Bronchial epithelial cell (primary cell): ENCODE data around the gene ARID3A. TPM values are rescaled to one million over a fixed set of nuclear protein-coding genes. Genes with fewer than 3 reads are reported as not detected.

Source experiments
- DNase-seq: peaks from one replicate; pipeline ENCODE4 v3.0.0-alpha.2; 2010; ENCODE audit warnings: low read depth
- FAIRE-seq: peaks from 2 replicates; lab custom pipeline; 2011; peaks lifted over from hg19 to GRCh38; lab: Jason Lieb, UNC
- H3K27me3 ChIP-seq: 2 replicates; pipeline ENCODE4 v1.5.1; 2011; ENCODE audit warnings: low read length; ENCODE audit not compliant: control insufficient read depth, insufficient read depth
- H3K36me3 ChIP-seq: 2 replicates; pipeline ENCODE4 v1.5.1; 2011; ENCODE audit warnings: low read length; ENCODE audit not compliant: control insufficient read depth, insufficient read depth
- H3K4me3 ChIP-seq: 2 replicates; pipeline ENCODE4 v1.5.1; 2011; ENCODE audit warnings: mild to moderate bottlenecking, low read depth, low read length, control low read depth
- total RNA-seq: library from RNA; depleted of rRNA; stranded (reverse); fragments of >200 nt; gene quantifications from 2 replicates; pipeline ENCODE4 v1.2.1, GENCODE V29; 2014
- TF ChIP-seq, protein P1 (sequence below): IDR thresholded peaks from 2 replicates; pipeline ENCODE4 v1.5.1; 2011; ENCODE audit warnings: mild to moderate bottlenecking, moderate library complexity, low read length, control low read depth, inconsistent platforms; ENCODE audit not compliant: insufficient read depth, severe bottlenecking

The ARID3A gene
- total RNA-seq, 1 donor from 2014 or later = 15.8 TPM

DNA sequence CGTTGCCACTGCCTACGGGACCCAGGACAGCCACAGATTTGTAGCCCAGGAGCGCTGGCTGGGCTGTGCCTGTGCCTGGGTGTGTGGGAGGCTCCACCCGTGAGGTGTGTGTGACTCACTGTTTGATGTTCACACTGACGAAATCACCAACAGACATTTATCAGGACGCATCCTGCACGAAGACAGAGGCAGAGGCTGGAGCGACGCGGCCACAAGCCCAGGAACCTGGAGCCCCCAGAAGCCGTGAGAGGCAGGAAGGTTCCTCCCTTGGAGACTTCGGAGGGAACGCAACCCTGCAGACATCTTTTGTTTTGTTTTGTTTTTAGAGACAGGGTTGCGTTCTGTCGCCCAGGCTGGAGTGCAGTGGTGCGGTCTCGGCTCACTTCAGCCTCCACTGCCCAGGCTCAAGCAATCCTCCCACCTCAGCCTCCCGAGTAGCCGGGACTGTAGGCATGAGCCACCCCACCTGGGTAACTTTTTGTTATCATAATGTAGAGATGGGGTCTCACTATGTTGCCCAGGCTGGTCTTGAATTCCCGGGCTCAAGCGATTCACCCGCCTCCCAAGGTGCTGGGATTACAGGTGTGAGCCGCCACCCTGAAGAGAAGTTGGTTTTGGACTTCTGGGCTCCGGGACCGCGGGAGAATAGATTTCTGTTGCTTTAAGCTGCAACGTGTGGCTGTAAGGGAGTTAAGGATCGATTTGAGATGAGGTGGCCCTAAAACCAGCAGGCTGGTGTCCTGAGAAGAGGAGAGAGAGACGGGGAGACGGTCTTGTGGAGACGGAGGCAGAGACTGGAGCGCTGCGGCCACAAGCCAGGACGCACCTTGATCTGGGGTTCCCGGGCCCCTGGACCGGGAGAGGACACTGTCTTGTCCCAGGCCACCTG lies 33.4 kb downstream of the ARID3A start:
- H3K27me3 ChIP-seq = no peaks in the 10 kb centered on the region
- H3K36me3 ChIP-seq = peaks cover 5% of the 10 kb centered on the region
- DNase-seq = peak; percentile 73
- TF ChIP-seq, protein P1, sequence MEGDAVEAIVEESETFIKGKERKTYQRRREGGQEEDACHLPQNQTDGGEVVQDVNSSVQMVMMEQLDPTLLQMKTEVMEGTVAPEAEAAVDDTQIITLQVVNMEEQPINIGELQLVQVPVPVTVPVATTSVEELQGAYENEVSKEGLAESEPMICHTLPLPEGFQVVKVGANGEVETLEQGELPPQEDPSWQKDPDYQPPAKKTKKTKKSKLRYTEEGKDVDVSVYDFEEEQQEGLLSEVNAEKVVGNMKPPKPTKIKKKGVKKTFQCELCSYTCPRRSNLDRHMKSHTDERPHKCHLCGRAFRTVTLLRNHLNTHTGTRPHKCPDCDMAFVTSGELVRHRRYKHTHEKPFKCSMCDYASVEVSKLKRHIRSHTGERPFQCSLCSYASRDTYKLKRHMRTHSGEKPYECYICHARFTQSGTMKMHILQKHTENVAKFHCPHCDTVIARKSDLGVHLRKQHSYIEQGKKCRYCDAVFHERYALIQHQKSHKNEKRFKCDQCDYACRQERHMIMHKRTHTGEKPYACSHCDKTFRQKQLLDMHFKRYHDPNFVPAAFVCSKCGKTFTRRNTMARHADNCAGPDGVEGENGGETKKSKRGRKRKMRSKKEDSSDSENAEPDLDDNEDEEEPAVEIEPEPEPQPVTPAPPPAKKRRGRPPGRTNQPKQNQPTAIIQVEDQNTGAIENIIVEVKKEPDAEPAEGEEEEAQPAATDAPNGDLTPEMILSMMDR = no peak
- no peak overlapping the region for H3K4me3 ChIP-seq
- peak; percentile 73 for FAIRE-seq

DNA sequence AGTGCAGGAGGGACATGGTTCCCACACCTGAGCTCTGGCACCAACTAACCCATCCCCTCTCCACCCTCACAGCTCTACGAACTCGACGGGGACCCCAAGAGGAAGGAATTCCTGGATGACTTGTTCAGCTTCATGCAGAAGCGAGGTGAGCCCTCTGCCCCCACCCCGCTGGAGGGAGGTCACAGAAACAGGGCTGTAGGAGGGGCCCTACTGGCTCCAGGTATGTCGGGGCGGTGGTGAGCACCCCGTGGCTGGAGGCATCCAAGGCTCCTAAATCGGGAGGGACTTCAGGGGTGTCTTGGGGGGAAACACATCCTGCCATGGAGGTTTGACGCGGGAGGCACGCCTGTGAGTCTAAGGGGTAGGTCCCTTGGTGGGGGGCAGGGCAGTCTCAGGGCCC lies 34.2 kb downstream of the ARID3A start:
- DNase-seq (no peak), FAIRE-seq (no peak)
- Histone ChIP-seq H3K36me3 (peaks cover 11% of the 10 kb centered on the region), H3K4me3 (no peak overlapping the region), H3K27me3 (no peaks in the 10 kb centered on the region)
- TF ChIP-seq, protein P1 = no peak

DNA sequence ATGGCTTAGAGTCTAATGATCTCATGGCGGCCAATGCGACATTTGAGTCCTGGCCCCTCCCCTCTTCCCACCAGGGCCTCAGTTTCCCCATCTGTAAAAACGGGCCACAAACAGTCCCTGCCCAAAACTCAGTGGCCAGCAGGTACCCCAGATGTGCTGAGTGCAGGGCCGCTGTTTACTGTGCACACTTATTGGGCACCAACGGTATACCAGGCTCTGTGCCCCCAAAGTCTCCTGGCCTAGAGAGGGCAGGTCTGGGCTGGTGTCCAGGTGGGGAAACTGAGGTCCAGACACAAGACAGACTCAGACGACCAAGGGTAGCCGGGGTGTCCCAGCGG lies 34.7 kb downstream of the ARID3A start:
- Histone ChIP-seq H3K4me3 (no peak overlapping the region), H3K27me3 (no peaks in the 10 kb centered on the region), H3K36me3 (peaks cover 11% of the 10 kb centered on the region)
- TF ChIP-seq, protein P1 = no peak
- FAIRE-seq (no peak), DNase-seq (no peak)

DNA sequence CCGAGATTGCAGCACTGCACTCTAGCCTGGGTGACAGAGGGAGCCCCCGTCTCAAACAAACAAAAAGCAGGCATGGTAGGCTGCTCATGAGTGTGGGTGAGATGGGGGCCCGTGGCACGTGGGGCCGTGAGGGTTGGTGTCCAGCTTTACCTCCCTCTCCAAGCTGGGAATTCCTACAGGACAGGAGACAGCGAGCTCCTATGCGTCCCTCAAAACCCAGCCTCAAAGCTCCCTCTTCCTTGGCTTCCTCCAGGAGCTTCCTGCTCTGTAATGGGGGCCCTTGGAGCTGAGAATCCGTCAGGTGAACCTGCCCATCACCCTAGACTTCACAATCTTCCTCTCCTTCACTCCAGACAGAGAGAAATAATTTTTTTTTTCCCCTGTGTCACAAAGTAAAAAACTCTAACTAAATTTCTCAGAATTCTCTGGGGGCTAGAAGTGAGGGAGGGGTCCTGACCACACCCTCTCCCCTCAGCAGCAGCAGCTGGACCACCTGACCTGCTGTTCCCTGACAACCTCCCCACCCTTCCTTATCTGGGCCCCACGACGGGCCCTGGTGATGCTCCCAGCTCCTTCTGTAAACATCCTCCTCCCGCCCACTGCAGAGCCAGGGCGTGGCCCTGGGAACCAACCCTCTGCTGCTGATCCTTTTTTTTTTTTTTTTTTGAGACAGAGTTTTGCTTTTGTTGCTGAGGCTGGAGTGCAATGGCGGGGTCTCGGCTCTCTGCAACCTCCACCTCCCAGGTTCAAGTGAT lies 36.2 kb downstream of the ARID3A start:
- TF ChIP-seq, protein P1 = no peak
- DNase-seq = peak; percentile 28
- no peak overlapping the region for H3K4me3 ChIP-seq
- peaks cover 15% of the 10 kb centered on the region for H3K36me3 ChIP-seq
- H3K27me3 ChIP-seq = no peaks in the 10 kb centered on the region
- FAIRE-seq = no peak

DNA sequence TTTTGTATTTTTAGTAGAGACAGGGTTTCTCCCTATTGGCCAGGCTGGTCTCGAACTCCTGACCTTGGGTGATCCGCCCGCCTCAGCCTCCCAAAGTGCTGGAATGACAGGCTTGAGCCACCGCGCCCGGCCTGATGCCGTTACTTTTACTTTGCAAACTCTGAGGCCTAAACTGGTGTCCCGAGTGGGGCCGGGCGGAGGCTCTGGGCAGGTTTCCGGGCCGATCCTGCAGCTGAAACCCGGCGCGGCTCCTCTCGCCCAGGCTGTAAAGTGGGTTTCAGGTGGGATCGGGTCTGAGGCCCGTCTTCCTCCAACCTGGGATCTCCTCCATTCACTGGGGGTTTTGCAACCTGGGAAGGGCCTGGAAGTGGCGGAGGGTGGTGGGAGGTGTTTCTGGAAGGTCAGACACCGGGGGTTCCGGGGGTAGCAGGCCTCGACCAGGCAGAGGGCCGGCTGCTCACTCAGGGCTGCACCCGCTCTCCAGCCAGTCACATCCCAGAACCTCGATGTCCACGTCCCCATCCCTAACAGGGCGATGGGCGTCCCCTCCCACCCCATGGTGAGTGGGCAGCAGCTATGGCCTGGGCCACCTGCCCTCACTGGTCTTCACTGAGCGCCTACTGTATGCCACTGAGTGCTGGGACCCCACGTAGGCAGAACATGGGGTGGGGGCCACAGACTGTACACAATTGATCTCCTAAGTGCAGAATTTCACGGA lies 37.0 kb downstream of the ARID3A start:
- Histone ChIP-seq H3K4me3 (no peak overlapping the region), H3K27me3 (no peaks in the 10 kb centered on the region), H3K36me3 (peaks cover 15% of the 10 kb centered on the region)
- FAIRE-seq (no peak), DNase-seq (no peak)
- TF ChIP-seq, protein P1 = no peak
